NT2/D1 (cell line): Measurements from ENCODE around the gene CDH13.

ENCODE experiments used
- SUZ12 ChIP-seq: IDR thresholded peaks from 2 replicates; pipeline ENCODE4 v1.6.1; 2011; ENCODE audit not compliant: insufficient read length, insufficient read depth; ENCODE audit errors: extremely low read depth
- YY1 ChIP-seq: IDR thresholded peaks from 2 replicates; pipeline ENCODE4 v1.6.1; 2011; ENCODE audit not compliant: insufficient read length, insufficient read depth
- ZNF274 ChIP-seq: IDR thresholded peaks from 2 replicates; pipeline ENCODE4 v1.6.1; 2011; ENCODE audit warnings: mild to moderate bottlenecking, low read depth, low read length

DNA sequence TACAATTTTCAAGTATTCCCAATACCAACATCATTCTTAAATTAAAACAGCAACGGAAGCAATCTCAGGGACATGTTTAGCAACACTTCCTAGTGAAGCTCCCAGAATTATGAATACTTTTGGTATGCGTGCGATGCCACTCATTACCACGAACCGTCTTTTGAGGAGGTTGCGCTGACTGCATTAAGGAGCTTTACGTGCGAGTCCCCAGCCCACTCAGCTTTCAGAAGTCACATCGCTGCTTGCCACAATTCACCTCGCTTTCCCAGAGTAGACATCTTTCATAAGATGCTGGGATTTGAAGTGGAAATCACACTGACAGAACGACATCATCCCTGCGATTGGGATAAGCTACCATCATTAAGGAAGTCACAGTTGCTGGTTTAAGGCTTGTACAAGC, 739.5 kb downstream of the CDH13 start:
- TF ChIP-seq SUZ12 (no peak), YY1 (no peak), ZNF274 (no peak)
